Mesendoderm (in vitro differentiated cells): ENCODE data around the gene CLIC3.

ENCODE experiments used
- DNase-seq: peaks from one replicate; pipeline ENCODE4 v3.0.0; 2013
- H2AK5ac ChIP-seq: 2 replicates; pipeline ENCODE4 v1.6.1; 2013; ENCODE audit warnings: low read length, inconsistent platforms
- H2BK120ac ChIP-seq: 2 replicates; pipeline ENCODE4 v1.6.1; 2013; ENCODE audit warnings: low read depth, mild to moderate bottlenecking, low read length, moderate library complexity, mixed read lengths
- H2BK15ac ChIP-seq: replicated peaks from 2 replicates; pipeline ENCODE4 v1.6.1; 2013; ENCODE audit warnings: low read depth, mild to moderate bottlenecking, moderate library complexity
- H2BK5ac ChIP-seq: 2 replicates; pipeline ENCODE4 v1.6.1; 2013; ENCODE audit warnings: low read length, inconsistent platforms
- H3K18ac ChIP-seq: 2 replicates; pipeline ENCODE4 v1.6.1; 2013; ENCODE audit warnings: mild to moderate bottlenecking, low read length, mixed read lengths
- H3K23ac ChIP-seq: one replicate; pipeline ENCODE4 v1.6.1; 2013; ENCODE audit warnings: low read length
- H3K27ac ChIP-seq: 2 replicates; pipeline ENCODE4 v1.5.1; 2013; ENCODE audit warnings: low read depth, mild to moderate bottlenecking, inconsistent platforms, low read length, moderate library complexity
- H3K27me3 ChIP-seq: 2 replicates; pipeline ENCODE4 v1.6.1; 2013; ENCODE audit warnings: low read length, control low read depth, mild to moderate bottlenecking, inconsistent platforms; ENCODE audit not compliant: insufficient read depth, poor library complexity
- H3K36me3 ChIP-seq: 2 replicates; pipeline ENCODE4 v1.6.1; 2013; ENCODE audit warnings: low read length, inconsistent platforms; ENCODE audit not compliant: control insufficient read depth, insufficient read depth
- H3K4ac ChIP-seq: one replicate; pipeline ENCODE4 v1.6.1; 2013; ENCODE audit warnings: low read depth, mild to moderate bottlenecking, low read length, moderate library complexity
- H3K4me1 ChIP-seq: 2 replicates; pipeline ENCODE4 v1.6.1; 2013; ENCODE audit warnings: low read depth, low read length, inconsistent platforms; ENCODE audit not compliant: control insufficient read depth
- H3K4me2 ChIP-seq: 2 replicates; pipeline ENCODE4 v1.6.1; 2013; ENCODE audit warnings: low read length
- H3K4me3 ChIP-seq: 2 replicates; pipeline ENCODE4 v1.5.1; 2013; ENCODE audit warnings: mild to moderate bottlenecking, low read length
- H3K56ac ChIP-seq: one replicate; pipeline ENCODE4 v1.6.1; 2013; ENCODE audit warnings: low read length
- H3K79me1 ChIP-seq: 2 replicates; pipeline ENCODE4 v1.6.1; 2013; ENCODE audit warnings: low read length, inconsistent platforms
- H3K79me2 ChIP-seq: 2 replicates; pipeline ENCODE4 v1.6.1; 2013; ENCODE audit warnings: mild to moderate bottlenecking, low read length; ENCODE audit not compliant: control insufficient read depth, insufficient read depth
- H3K9ac ChIP-seq: 2 replicates; pipeline ENCODE4 v1.6.1; 2013; ENCODE audit warnings: low read length, inconsistent platforms
- H4K5ac ChIP-seq: one replicate; pipeline ENCODE4 v1.6.1; 2013; ENCODE audit warnings: low read length
- H4K8ac ChIP-seq: one replicate; pipeline ENCODE4 v1.6.1; 2013; ENCODE audit warnings: low read depth, mild to moderate bottlenecking, control low read depth, low read length, moderate library complexity
- WGBS: extraction: QIAGEN DNeasy Blood & Tissue Kit; methylation state at CpG from one replicate; pipeline ENCODE4 v1.1.7; 2013; ENCODE audit warnings: low lambda C conversion rate, missing lambda C conversion rate; ENCODE audit not compliant: insufficient coverage; ENCODE audit errors: extremely low coverage; 5-methylcytosine and 5-hydroxymethylcytosine counted together

CLIC3 gene

GRCh38 chr9:137023583-137023991 is 27.2 kb upstream of the CLIC3 start:
- H3K27me3 ChIP-seq: no peaks in the 10 kb centered on the region
- no peak overlapping the region for H3K56ac ChIP-seq
- no peak overlapping the region for H2BK120ac ChIP-seq
- no peak overlapping the region for H3K4me2 ChIP-seq
- no peaks in the 10 kb centered on the region for H3K79me2 ChIP-seq
- no CpG with 5 or more reads among the region's 15 CpGs for WGBS
- H2AK5ac ChIP-seq: no peak overlapping the region
- no peak overlapping the region for H2BK15ac ChIP-seq
- H3K27ac ChIP-seq: no peak overlapping the region
- no peak overlapping the region for H3K9ac ChIP-seq
- no peak overlapping the region for H4K5ac ChIP-seq
- no peak overlapping the region for H4K8ac ChIP-seq
- no peak overlapping the region for H3K4ac ChIP-seq
- H3K36me3 ChIP-seq: no peaks in the 10 kb centered on the region
- no peak overlapping the region for H3K4me3 ChIP-seq
- DNase-seq: no peak
- no peak overlapping the region for H2BK5ac ChIP-seq
- H3K4me1 ChIP-seq: no peaks in the 10 kb centered on the region
- no peak overlapping the region for H3K18ac ChIP-seq
- no peak overlapping the region for H3K23ac ChIP-seq
- no peaks in the 10 kb centered on the region for H3K79me1 ChIP-seq

GRCh38 chr9:137023157-137023556 is 26.8 kb upstream of the CLIC3 start:
- H3K4ac ChIP-seq: no peak overlapping the region
- no peak overlapping the region for H2BK120ac ChIP-seq
- H3K4me2 ChIP-seq: no peak overlapping the region
- no peak overlapping the region for H2BK15ac ChIP-seq
- H3K27me3 ChIP-seq: no peaks in the 10 kb centered on the region
- no peaks in the 10 kb centered on the region for H3K4me1 ChIP-seq
- H3K79me2 ChIP-seq: no peaks in the 10 kb centered on the region
- H2BK5ac ChIP-seq: no peak overlapping the region
- no peaks in the 10 kb centered on the region for H3K79me1 ChIP-seq
- no peak overlapping the region for H2AK5ac ChIP-seq
- no peak overlapping the region for H3K56ac ChIP-seq
- H3K27ac ChIP-seq: no peak overlapping the region
- H3K9ac ChIP-seq: no peak overlapping the region
- no peak overlapping the region for H4K5ac ChIP-seq
- H3K18ac ChIP-seq: no peak overlapping the region
- WGBS: no CpG with 5 or more reads among the region's 7 CpGs
- no peak overlapping the region for H3K23ac ChIP-seq
- H3K36me3 ChIP-seq: no peaks in the 10 kb centered on the region
- DNase-seq: no peak
- no peak overlapping the region for H4K8ac ChIP-seq
- H3K4me3 ChIP-seq: no peak overlapping the region

GRCh38 chr9:137022662-137023008 is 26.3 kb upstream of the CLIC3 start:
- no peaks in the 10 kb centered on the region for H3K79me1 ChIP-seq
- no peak overlapping the region for H3K9ac ChIP-seq
- no peak overlapping the region for H2AK5ac ChIP-seq
- H3K4me2 ChIP-seq: no peak overlapping the region
- H3K4me1 ChIP-seq: no peaks in the 10 kb centered on the region
- no peak overlapping the region for H4K5ac ChIP-seq
- no peaks in the 10 kb centered on the region for H3K27me3 ChIP-seq
- no peaks in the 10 kb centered on the region for H3K36me3 ChIP-seq
- WGBS: no CpG with 5 or more reads among the region's 23 CpGs
- H4K8ac ChIP-seq: no peak overlapping the region
- no peak overlapping the region for H3K27ac ChIP-seq
- no peak overlapping the region for H3K4me3 ChIP-seq
- no peak overlapping the region for H2BK5ac ChIP-seq
- no peak for DNase-seq
- no peak overlapping the region for H2BK15ac ChIP-seq
- H3K23ac ChIP-seq: no peak overlapping the region
- no peak overlapping the region for H2BK120ac ChIP-seq
- no peak overlapping the region for H3K4ac ChIP-seq
- no peak overlapping the region for H3K18ac ChIP-seq
- no peak overlapping the region for H3K56ac ChIP-seq
- H3K79me2 ChIP-seq: no peaks in the 10 kb centered on the region

- Histone ChIP-seq H4K5ac (no peak overlapping the region), H2BK5ac (no peak overlapping the region), H3K27me3 (no peaks in the 10 kb centered on the region), H3K79me1 (no peaks in the 10 kb centered on the region), H3K36me3 (no peaks in the 10 kb centered on the region), H3K4ac (no peak overlapping the region), H3K18ac (no peak overlapping the region), H3K79me2 (no peaks in the 10 kb centered on the region), H3K4me1 (no peaks in the 10 kb centered on the region), H3K56ac (no peak overlapping the region), H2AK5ac (no peak overlapping the region), H3K4me2 (no peak overlapping the region), H3K9ac (no peak overlapping the region), H3K27ac (no peak overlapping the region), H3K23ac (no peak overlapping the region), H2BK120ac (no peak overlapping the region), H3K4me3 (no peak overlapping the region), H4K8ac (no peak overlapping the region), H2BK15ac (no peak overlapping the region)
- no CpG with 5 or more reads among the region's 30 CpGs for WGBS
- DNase-seq: peak; percentile 93
Measured at GRCh38 chr9:137021979-137022661, 25.8 kb upstream of the CLIC3 start.

- Histone ChIP-seq H4K8ac (no peak overlapping the region), H2BK120ac (no peak overlapping the region), H3K4ac (no peak overlapping the region), H3K23ac (no peak overlapping the region), H3K27me3 (no peaks in the 10 kb centered on the region), H4K5ac (no peak overlapping the region), H3K27ac (no peak overlapping the region), H3K79me1 (no peaks in the 10 kb centered on the region), H2AK5ac (no peak overlapping the region), H3K36me3 (no peaks in the 10 kb centered on the region), H2BK5ac (no peak overlapping the region), H3K4me1 (no peaks in the 10 kb centered on the region), H3K56ac (no peak overlapping the region), H3K4me3 (no peak overlapping the region), H2BK15ac (no peak overlapping the region), H3K18ac (no peak overlapping the region), H3K9ac (no peak overlapping the region), H3K79me2 (no peaks in the 10 kb centered on the region), H3K4me2 (no peak overlapping the region)
- no peak for DNase-seq
- WGBS: no CpG with 5 or more reads among the region's 6 CpGs
Measured at GRCh38 chr9:137021568-137021978, 25.2 kb upstream of the CLIC3 start.
